ENCODE data around the gene GAB4.
"Not testable (repeated sequence)": the region's sequence is repeated elsewhere in the genome, so short reads cannot be mapped to it uniquely, and the experiment has no call there.

GAB4 gene

GRCh38 chr22:17007852-17008731, at the start of gene GAB4:
Gene GAB4 (minus strand): TSS chr22:17008222. CDS start chr22:17008114, 108 bp downstream.
- TF ChIP-seq CTCF (IDR thresholded peaks at IDR 0.05; ENCODE audit: insufficient read depth, missing control alignments), result no peak
- no peak for DNase-seq (ENCODE audit: insufficient read length, low spot score)
- FAIRE-seq, result no peak

GRCh38 chr22:17056807-17057206, 48.8 kb upstream of the GAB4 start:
- FAIRE-seq, result no peak

GRCh38 chr22:17056058-17056457, 48.0 kb upstream of the GAB4 start:
- no peak for FAIRE-seq
- DNase-seq (ENCODE audit: insufficient read length, low spot score), result no peak
- TF ChIP-seq CTCF (IDR thresholded peaks at IDR 0.05; ENCODE audit: insufficient read depth, missing control alignments), result no peak

More at GRCh38 chr22:17056807-17057206, 48.8 kb upstream of the GAB4 start:
- no peak for TF ChIP-seq CTCF (IDR thresholded peaks at IDR 0.05; ENCODE audit: insufficient read depth, missing control alignments)
- DNase-seq (ENCODE audit: insufficient read length, low spot score), result no peak

GRCh38 chr22:17047656-17048055, 39.6 kb upstream of the GAB4 start:
- TF ChIP-seq CTCF (IDR thresholded peaks at IDR 0.05; ENCODE audit: insufficient read depth, missing control alignments), result no peak
- FAIRE-seq (no peak), DNase-seq (ENCODE audit: insufficient read length, low spot score) (no peak)

- DNase-seq (ENCODE audit: insufficient read length, low spot score) (no peak), FAIRE-seq (no peak)
- no peak for TF ChIP-seq CTCF (IDR thresholded peaks at IDR 0.05; ENCODE audit: insufficient read depth, missing control alignments)
Observed at GRCh38 chr22:17046566-17047348, 38.7 kb upstream of the GAB4 start.

- DNase-seq (ENCODE audit: insufficient read length, low spot score) (no peak), FAIRE-seq (no peak)
- no peak for TF ChIP-seq CTCF (IDR thresholded peaks at IDR 0.05; ENCODE audit: insufficient read depth, missing control alignments)
Observed at GRCh38 chr22:17043521-17043920, 35.5 kb upstream of the GAB4 start.

GRCh38 chr22:17036842-17037711, 29.1 kb upstream of the GAB4 start:
- FAIRE-seq; DNase-seq (ENCODE audit: insufficient read length, low spot score): not testable (repeated sequence)

- FAIRE-seq; DNase-seq (ENCODE audit: insufficient read length, low spot score): not testable (repeated sequence)
Observed at GRCh38 chr22:17035976-17036841, 28.2 kb upstream of the GAB4 start.

Data from D721Med (cell line).